Fibroblast of skin of back (primary cell): ENCODE data around the gene FBLN2.

ENCODE experiments used
- DNase-seq: peaks from one replicate; pipeline ENCODE4 v3.0.0-alpha.2; 2013

The FBLN2 gene

DNA sequence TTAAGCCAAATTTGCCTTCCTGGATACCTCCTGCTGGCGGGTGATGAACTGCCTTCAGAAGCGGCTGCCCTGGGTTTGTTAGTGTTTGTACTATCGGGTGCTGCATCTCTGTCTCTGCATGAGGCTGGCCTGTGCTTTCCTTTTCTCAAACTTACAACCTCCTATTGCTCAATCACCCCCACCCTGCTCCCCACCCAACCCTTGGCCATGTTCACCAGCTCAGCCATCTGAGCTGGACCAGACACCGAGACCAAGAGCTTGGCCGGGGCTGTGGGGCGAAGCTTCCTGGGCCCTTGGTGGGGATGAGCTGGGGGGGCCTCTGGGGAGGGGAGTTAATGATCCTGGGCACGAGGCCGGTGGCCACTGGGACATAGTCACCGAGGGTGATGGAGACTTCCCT lies 16.8 kb upstream of the FBLN2 start:
- DNase-seq: no peak

DNA sequence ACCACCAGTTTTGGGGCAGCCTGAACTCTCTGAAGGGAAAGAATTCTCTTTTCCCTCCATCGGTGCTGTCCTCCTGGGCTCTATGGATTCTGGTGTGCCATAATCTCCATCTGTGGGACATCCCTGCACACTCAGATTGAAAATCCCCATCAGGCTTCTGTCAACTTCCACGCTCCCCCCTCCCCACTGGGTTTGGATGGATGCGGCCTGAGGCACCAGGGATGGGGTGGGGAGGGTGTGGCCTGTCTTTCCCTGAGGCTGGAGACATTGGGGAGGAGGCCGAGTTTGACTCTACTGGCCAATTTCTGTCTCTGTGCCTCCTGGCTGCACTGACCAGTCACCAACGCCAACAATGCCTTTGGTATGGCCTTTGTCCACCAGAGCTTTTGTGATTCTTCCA lies 16.3 kb upstream of the FBLN2 start:
- no peak for DNase-seq

DNA sequence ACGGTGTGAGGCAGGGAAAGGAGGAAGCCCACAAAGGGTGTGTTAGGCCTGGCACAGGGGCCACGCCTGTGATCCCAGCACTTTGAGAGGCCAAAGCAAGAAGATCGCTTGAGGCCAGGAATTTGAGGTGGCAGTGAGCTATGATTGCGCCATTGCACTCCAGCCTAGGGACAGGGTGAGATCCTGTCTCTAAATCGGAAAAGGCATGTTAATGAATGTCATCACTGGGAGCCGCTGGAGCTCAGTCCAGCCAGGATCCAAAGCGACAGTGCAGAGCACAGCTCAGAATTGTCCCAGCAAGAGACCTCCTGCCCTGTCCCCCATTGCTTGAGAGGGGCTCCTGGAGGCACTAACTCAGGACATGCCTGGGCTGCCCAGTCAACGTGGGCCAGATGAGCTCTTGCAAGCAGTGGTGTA lies 15.0 kb upstream of the FBLN2 start:
- DNase-seq: no peak

DNA sequence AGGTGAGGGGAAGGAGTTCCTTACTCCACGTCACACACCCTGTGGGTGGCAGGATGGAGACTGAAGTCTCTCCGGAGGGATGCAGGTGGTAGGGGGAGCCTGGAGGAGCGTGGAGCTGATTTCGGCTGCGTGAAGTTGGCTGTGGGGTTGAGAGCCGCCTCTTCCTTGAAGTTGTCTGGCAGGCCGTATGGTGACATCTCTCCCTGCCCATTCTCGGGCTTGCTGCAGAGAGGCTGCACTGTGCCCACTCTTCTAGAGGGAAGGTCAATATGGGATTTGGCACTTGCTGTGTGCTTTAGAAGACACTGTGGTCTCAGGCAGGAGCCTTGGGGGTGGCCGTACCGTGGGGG lies 13.4 kb upstream of the FBLN2 start:
- DNase-seq: no peak

DNA sequence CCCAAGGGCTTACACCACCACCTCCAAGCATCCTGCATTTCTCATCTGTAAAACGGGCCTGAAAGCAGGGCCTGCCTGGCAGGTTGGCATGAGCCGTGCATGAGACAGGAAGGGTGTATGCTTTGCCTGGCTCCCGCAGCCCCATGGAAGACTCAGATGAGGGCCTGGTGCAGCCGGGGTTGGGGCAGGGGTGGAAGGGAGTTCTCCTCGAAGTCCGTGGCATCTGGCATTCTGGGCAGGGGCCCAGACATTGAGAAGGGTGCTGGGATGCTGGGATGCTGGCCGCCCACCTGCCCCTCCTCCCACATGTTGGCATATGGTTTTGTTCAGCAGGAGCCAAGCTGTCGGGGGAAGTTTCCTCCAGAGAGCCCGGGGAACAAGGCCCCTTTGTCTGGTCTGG lies 13.0 kb upstream of the FBLN2 start:
- DNase-seq: no peak

DNA sequence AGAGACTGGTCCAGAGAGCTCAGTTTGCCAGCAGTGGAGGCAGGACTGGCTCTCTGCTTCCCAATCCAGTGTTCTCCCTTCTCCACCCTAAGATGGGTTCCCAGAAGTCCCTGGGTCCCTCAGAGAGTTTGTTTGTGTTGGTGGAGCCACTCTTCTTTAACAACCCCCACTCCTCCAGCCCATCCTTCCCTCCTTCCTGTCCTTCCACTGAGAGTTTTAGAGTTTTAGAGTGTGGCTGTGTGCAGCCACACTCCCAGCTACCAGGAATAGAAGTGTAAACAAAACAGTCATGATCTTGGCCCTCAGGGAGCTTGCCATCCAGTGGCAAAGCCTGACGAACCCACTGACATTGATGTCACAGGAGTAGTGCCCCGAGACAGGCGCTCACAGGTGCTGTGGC lies 12.5 kb upstream of the FBLN2 start:
- DNase-seq: peak; percentile 55

DNA sequence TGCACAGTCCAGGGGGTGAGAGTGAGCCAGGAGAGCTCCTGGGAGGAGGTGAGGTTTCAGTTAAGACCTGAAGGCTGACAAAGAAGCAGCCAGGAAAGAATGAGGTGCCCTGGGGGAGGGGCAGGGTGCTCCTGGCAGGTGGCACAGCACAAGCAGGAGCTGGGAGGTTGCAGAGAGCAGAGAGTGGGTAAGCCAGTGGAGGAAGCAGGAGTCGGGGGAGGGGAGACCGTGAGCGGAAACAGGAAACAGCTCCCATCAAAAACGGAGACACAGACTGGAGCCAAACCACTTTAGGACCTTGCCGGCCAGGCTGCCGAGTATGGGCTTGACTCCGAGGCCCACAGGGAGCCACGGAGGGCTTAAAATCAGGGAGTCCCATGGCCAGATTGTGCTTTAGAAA lies 12.1 kb upstream of the FBLN2 start:
- no peak for DNase-seq

DNA sequence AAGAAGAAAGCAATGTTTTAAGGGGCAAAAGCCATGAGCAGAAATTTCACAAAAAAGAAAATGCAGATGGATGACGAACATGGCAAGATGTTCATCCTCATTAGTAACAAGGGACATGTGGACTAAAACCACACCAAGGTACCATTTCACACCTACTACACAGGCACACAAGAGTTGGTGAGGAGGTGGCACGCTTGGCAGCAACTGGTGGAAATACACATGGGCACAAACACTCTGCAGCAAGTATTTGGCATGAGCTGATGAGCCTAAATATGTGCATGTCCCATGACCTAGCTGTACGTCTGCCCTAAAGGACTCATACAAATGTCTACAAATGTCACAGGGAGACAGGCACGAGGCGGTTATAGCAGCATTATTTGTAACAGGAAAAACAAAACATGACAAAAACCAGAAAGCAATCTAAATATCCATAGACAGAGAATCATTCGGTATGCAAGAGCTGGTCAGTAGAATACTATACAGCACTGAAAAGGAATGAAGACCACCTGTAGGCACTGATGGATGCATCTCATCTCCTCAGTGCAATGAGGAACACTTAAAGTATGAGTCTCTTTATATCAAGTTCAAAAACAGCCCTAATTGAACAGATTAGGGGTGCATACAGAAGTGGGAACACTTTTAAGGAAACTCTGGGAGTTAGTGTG lies 11.5 kb upstream of the FBLN2 start:
- no peak for DNase-seq

DNA sequence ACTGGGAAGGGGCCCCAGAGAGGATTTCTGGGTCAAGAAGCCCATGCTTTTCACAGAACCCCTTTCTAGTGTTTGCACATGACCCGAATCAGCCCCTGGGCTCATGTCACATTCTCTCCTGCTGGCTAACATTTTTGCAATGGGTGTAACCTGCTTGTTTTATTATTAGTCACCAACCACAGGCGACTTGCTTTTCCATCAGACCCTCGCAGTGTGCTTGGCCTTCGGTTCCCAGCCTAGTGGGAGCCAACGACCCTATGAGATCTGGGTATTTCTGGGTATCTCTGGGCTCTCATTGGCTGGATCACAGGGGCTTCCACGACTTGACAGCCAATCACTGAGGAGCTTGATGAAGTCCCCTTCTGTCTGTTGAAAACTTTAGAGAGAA lies 11.0 kb upstream of the FBLN2 start:
- DNase-seq: peak; percentile 100

DNA sequence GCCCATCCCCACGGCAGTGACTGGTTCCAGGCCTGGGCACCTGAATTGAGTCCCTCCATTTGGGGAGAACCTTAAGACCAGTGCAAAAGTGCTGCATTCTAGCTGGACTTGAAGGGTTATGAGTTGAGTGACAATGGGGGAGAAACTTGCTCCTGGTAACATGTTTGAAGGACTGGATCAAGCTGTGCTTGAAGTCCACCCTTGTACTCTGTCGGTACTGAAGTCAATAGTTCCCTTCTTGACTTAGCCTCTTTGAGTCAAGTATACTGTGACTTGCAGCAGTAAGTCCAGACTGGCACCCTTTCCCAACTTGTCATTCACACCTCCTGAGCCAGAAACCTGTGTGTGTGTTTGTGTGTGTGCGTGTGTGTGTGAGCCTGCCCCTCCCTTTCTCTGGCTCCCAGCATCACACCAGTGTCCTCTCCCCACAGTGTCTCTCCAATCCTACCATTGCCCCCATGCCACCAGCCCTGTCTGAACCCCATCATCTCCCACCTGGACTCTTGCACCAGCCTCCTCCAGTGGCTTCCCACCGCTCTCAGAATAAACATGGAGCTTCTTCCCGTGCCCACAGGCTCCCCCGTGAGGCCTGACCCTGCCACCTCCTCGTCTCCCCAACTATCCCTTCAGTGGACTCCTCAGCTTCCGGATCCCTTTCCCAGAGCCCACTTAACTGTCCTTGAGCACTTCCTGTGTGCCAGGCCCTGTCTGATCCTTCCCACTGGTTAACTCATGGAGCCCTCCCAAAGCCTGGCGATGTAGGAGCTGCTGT lies 10.2 kb upstream of the FBLN2 start:
- DNase-seq: no peak

DNA sequence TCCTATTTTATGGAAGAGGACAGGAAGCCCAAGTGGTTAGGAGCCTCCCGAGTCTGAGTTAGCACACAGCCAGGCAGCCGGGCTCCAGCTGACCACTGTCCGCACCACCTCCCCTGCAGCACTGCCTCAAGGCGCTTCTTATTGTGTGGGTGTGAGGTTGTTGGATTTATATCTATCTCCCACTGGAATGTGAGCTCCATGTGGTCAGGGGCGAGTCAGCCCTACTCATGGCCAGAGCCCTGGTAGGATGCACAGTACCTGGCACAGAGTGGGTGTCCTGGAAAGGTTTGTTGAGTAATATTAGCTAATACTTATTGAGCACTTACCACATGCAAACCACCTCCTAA lies 9.7 kb upstream of the FBLN2 start:
- DNase-seq: peak; percentile 77

DNA sequence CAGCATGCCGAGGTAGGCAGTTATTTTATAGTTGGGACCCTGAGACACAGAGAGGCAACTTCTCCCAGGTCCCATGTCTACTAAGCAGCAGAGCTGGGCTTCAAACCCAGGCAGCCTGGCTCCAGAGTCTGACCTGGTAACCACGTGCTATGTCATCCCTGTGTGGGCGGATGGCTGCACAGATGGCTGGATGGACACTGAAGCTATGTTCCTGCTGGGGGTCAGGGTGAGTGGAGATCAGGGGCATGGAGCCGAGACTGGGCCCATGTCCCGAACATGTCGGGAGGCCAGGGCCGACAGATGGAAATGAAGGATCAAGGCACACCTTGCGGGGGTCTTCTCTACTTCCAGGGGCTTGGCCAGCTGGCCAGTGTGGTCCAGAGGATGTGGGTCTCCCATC lies 9.3 kb upstream of the FBLN2 start:
- DNase-seq: no peak

DNA sequence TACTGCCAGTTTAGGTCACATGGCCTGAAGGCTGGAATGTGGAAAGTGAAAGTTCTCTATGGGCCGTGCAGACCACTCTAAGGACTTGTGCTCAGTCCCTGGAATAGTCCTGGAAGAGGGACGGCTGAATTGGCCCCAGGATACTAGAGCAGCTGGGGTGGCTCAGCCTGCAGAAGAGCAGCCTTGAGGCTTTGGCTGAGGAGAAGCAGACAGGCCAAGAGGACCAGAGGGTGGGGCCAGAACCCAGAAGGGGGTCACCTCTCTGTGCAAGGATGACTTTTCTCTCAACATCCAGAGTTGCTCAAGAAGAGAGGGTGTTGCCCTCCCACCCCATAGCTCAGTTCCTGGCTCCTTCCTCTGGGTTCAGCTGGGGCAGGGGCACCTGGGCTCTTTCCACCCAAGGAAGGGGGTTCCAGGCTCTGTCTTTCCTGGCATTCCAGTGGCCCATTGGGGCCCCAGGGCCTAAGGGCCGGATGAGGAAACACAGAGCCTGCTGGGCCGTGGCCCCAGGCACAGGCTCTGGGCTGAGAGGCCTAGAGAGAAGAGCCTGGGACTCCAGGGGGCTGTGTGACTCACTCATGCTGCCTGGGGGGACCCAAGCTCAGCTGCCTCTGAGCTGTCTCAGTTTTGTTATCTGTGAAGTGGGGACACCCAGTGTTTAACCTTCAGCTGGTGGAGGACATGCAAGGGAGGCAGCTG lies 8.5 kb upstream of the FBLN2 start:
- no peak for DNase-seq

DNA sequence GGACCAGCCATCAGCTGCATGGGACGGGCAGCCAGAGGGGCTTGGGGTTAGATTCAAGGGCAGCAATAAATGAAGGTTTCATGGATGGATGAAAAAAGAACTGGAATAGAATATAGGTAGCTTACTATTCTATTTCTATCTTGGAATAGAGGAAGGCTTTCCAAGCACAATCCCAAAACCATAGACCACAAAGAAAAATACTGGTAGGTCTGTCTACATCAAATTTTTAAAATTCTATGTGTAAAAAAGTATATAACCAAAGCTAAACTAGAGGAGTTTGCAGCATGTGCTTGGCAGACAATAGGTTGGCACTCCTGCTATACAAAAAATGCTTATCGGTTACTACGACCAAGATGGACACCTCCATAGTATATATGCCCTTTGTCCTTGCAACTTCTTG lies 7.2 kb upstream of the FBLN2 start:
- DNase-seq: peak; percentile 65

DNA sequence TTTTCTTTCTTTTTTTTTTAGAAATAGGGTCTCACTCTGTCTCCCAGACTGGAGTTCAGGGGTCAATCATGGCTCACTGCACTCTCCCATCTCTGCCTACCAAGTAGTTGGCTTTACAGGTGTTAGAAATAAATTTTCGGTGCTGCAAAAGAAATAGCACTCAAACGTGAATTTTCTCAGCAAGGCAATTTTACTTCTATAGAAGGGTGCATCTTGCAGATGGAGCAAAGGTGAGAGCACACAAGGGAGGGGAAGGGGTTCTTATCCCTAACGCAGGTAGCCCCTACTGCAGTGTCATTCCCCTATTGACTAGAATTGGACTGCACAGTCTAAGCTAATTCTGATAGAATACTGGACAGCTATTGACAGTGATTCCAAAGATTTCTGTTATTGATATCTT lies 6.8 kb upstream of the FBLN2 start:
- DNase-seq: no peak

DNA sequence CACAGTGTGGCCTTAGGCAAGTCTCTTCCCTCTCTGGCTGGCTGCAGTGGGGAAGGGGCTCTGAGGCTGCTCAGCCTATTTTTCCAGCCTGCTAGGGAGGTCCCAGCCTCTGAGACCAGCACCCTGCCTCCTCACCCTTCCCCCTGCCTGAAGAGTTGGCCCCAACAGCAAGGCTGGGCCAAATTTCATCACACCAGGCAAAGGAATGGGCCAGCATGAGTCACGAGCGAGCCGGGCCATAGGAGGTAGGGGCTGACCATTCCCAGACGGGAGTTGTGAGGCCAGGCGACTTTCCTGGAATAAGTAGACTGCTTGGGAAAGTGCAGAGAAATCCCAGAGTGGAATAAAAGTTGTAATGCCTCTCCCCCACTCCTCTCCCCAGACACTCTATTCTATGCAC lies 5.7 kb upstream of the FBLN2 start:
- peak; percentile 98 for DNase-seq

DNA sequence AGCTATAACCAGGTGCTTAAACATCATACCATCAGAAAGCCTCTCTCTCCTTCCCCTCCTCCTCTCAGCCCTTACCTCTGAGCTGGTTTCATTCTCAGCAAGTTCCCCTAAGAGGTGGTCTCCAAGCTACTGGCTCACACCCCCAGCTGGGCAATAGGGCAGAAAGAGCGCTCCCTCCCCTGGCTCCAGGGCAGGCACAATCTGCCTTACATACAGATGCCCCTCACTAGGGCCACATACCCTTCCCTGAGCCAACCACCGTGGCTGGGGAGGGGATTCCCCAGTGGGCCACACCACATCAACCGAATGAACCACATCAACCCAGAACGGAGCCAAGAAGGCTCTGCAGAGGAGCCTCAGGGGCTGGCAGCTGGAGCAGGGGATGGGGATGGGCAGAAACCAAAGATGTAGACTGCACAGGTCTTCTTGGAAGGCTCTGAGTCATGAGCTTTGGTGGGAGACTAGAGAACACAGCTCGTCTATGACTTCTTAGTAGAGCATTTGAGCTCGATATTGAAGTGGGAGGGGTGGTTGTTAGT lies 4.6 kb upstream of the FBLN2 start:
- peak; percentile 97 for DNase-seq

DNA sequence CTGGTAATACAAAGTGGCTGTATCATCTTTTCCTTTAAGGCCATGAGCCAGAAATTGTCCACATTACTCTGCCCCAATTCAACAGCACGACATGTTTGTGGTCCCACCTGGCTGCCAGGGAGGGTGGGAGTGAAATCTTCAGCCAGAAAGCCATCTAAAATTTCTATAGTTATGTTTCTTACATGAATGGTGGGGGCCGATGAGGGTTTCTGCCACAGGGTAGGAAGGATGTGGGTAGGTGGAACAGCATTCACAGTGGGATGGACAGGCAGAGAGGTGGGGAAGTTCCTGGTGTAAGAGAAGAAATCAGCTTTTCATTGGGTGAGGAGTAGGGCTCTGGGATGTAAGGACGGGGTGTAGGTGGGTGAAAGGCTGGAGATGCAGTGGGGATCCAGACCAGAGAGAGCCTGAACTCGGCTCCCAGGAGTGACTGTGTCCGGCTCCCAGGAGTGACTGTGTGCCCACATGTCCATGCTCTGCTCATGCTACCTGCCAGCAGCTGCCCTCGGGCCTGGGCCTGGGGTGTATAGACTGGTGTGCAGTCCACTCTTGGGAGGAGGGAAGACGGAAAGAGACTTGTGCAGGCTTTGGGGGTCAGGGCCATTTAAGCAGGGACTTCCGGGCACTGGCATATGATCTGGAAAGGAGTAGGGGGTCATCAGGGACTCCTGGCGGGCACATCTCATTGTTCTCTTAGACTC lies 3.8 kb upstream of the FBLN2 start:
- DNase-seq: no peak

DNA sequence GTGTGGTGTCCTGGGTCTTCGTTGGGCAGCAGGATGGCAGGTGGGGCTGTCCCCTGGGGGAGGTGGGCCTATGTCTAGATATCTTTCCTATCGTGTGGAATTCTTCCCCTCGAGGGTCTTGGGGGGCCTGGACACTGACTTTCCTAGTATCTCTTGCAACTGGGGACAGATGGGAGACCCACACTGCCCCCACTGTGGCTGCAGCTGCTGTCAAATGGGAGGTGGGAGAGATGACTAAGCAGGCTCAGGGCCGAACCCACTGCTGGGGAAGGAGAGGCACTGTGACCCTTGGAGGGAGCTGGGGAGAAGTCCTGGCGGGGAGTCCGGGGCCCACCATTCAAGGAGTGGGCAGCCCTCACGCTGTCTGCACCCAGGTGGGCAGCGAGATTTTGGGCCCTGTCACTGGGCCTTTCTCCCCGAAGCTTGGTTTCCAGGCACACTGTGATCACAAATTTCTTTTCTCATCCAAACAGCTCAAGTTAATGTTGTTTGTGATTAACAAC lies 2.9 kb upstream of the FBLN2 start:
- DNase-seq: no peak

DNA sequence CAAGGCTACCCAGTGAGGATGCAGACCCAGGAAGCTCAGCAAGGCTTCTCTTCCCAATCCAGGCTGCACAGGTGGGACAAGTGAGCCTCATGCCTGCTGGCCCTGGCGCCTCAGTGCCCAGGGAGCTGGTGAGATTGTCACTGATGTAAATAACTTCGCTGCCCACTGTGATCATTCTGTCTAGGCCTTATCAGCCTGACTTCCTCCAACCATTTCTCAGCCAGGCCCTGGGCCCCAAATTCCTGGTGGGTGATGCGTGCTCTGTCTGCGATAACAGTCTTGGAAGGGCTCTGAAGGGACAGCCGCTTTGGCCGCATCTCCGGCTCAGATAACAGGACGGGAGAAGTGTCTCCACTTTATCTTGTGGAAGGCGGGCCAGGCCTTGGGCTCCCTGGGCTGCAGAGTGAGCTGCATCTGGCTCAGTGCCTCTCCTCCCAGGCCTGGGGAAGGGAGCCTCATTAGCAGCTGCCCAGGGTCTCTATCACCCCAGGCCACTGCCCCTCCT lies 2.2 kb upstream of the FBLN2 start:
- DNase-seq: peak; percentile 92

DNA sequence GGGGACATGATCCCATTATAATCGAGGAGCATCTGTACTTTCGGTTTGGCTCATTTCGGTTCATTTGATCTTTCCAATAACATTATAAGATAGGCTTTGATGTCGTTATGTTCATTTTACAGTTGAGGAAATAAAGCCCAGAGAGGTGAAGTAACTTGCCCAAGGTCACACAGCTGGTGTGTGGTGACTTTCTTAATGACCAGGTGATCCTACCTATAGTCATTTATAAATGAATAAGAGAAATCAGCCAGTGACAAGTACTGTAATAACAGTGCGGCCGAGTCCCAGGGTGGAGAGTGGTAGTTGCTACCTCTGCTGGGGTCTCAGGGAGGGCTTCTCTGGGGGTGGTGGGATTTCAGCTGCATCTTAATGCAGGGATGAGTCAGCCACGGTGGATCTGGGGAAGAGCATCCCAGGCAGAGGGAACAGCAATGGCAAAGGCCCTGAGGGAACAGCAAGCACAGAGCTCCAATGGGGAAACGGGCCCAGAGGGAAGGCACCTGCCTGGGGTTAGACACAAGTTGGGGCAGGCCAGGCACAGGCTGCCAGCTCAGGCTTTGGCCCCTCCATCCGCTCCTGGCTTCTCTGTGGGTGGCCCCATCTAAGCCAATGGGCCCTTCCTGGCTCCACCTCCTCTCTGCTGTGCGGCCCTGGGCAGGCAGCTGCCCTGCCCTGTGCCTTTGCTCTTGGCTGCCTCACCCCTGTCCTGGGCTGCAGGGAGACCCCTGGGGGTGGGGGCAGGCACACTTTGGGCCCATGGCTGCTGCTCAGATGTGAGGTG lies 1.1 kb upstream of the FBLN2 start:
- no peak for DNase-seq
